C4-2B (cell line): ENCODE data around the gene EPN2.

Experiments used
- H3K27ac ChIP-seq: fragments of 450-650 bp; 2 replicates; pipeline ENCODE4 v1.5.1; 2017
- ZFX ChIP-seq: fragments of 450-650 bp; IDR thresholded peaks from 2 replicates; pipeline ENCODE4 v1.6.1; 2017
- TF ChIP-seq, protein P1 (sequence below): fragments of 450-650 bp; conservative IDR thresholded peaks from 2 replicates; pipeline ENCODE4 v1.5.1; 2017; ENCODE audit warnings: mild to moderate bottlenecking

Gene EPN2

DNA sequence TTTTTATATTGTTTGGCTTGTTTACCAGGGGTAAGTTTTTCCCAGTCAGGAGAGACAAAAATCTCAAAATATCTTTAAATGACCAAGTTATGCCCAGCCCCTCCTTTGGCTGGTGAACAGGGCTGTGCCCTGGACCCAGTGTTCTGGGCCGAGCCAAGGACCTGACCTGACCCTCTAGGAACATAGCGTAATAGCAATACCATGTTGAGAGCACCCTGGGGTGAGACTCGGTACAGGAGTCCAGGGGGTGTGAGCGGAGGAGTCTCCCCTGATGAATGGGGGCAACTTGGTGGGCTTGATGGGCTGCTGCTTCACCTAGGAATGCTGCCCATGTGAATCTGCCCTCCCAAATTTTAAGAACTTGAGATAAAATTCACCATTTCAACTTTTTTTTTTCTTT lies 77.9 kb downstream of the EPN2 start:
- TF ChIP-seq ZFX, result no peak
- TF ChIP-seq, protein P1, sequence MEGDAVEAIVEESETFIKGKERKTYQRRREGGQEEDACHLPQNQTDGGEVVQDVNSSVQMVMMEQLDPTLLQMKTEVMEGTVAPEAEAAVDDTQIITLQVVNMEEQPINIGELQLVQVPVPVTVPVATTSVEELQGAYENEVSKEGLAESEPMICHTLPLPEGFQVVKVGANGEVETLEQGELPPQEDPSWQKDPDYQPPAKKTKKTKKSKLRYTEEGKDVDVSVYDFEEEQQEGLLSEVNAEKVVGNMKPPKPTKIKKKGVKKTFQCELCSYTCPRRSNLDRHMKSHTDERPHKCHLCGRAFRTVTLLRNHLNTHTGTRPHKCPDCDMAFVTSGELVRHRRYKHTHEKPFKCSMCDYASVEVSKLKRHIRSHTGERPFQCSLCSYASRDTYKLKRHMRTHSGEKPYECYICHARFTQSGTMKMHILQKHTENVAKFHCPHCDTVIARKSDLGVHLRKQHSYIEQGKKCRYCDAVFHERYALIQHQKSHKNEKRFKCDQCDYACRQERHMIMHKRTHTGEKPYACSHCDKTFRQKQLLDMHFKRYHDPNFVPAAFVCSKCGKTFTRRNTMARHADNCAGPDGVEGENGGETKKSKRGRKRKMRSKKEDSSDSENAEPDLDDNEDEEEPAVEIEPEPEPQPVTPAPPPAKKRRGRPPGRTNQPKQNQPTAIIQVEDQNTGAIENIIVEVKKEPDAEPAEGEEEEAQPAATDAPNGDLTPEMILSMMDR, result no peak
- no peak overlapping the region for H3K27ac ChIP-seq

DNA sequence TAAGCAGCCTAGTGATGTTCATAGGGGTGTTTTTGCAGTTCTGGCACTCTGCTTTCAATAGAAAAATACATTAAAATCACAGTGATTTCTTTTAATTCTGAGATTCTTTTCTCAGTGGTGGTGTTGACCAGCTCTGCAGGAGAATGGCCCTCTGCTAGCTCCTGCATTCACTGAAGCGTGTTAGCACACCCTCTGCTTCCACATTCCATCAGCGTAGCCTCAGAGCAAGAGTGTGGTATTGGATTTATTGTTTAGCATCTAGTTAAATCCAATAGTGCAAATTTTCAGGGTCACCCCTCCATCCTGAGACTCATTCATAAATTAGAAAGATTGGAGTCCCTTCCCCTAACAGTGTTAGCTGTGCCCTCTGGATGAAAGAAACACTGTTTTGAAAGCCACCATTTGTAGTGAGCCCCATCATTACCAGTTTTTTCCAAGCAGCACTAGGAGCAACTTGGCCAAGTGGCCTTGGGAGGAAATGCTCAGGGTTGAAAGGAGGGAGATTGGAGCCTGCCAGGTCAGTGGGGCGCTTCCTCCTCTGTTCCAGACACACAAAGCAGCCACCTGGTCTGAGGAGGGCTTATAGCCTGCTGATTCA lies 79.7 kb downstream of the EPN2 start:
- TF ChIP-seq, protein P1, result no peak
- no peak for TF ChIP-seq ZFX
- no peak overlapping the region for H3K27ac ChIP-seq

DNA sequence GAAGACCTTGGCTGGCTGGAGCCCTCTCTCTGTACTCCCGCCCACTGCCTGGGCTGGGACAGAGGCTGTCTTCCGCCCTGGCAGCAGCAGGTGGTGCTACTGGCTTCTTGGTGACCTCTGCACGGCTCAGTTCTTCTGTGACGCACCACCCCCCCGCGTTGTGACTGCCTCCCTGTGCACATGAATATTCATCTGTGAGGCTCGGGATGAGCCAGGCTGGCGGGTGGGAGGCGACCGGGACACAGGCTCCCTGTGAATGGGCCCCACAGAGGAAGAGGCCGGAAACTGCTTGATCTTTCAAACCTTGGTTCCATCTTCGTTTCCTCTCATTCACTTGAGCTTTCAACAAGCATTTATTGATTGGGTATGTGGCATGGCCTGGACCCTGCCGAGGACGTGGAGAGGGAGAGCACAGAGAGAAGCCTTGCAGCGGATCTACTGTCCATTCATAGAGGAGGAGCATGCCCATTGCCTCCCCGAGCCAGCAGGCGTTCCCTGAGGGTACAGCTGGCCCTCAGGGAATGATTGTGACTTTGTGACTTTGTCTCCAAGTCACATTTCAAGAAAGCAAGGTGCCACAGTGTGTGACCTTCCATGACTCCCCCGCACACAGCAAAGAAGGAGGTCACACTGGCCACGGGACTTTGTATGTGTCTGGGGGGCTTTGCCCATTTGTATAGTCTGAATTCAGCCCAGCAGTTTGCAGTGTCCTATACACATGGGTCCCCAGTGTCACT lies 80.4 kb downstream of the EPN2 start:
- no peak overlapping the region for H3K27ac ChIP-seq

DNA sequence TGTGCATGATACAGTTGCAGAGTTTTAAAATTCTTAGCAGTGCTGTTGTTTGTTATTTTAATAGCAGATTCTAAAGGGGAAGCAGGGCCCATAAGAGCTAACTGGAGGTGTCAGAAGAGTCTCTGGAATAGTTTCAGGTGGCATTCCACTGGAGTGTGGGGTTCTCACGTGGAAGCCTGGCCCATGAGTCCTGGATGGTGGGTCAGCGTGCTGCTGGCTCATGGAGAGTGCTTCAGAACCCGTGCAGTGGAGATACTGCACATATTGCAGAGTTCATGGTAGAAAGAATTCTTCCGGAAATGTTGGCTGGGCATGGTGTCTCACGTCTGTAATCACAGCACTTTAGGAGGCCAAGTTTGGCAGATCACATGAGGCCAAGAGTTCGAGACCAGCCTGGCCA lies 81.4 kb downstream of the EPN2 start:
- TF ChIP-seq, protein P1, result no peak
- no peak for TF ChIP-seq ZFX
- H3K27ac ChIP-seq, result no peak overlapping the region

More for the DNA sequence above, 80.4 kb downstream of the EPN2 start:
- TF ChIP-seq, protein P1, result no peak
- TF ChIP-seq ZFX, result no peak

DNA sequence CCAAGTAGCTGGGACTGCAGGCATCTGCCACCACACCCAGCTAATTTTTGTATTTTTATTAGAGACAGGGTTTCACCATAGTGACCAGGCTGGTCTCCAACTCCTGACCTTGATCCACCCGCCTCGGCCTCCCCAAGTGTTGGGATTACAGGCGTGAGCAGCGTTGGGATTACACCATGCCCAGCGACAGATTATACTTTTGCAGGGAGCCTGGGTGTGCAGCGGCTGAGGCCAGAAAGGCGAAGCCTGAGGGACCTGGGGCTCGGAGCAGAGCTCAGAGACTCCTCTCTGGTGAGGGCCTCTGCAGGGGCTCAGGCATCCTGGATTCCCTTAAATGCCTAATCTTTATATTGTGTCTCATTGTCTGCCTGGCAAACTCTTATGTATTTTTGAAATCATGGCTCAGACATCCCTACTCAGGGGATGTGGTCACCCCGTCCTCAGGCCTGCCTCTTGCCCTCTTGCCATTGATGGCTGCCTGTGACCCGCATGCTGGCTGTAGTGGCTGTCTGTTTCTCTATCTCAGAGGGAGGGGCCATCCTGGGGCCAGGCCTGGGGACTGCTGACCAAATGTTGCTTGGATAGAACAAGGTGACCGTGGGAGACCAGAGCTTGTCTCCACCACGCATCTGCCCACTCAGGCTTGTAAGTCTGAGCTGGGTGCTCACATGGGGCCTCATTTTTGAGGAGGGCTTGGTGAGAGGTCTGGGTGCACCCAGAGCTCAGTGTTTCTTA lies 82.8 kb downstream of the EPN2 start:
- H3K27ac ChIP-seq, result no peak overlapping the region
- TF ChIP-seq, protein P1, result no peak
- no peak for TF ChIP-seq ZFX

GRCh38 chr17:19320876-19321275 lies 83.7 kb downstream of the EPN2 start:
- no peak overlapping the region for H3K27ac ChIP-seq

More at GRCh38 chr17:19320876-19321275, 83.7 kb downstream of the EPN2 start:
- TF ChIP-seq, protein P1, result no peak
- no peak for TF ChIP-seq ZFX
